Breast epithelium (tissue), 3 donors: ENCODE measurements around the gene CHD6.

Experiments used
- CTCF ChIP-seq, 3 donors: fragments of 450-650 bp; IDR thresholded peaks; one replicate each; pipeline ENCODE4 v1.5.1; 2016 to 2017; ENCODE audit warnings: antibody characterized with exemption in 3 of 3, mild to moderate bottlenecking in 3 of 3, moderate library complexity in 3 of 3
- POLR2A ChIP-seq: fragments of 450-650 bp; IDR thresholded peaks from one replicate; pipeline ENCODE4 v1.6.1; 2016; ENCODE audit warnings: antibody characterized with exemption, mild to moderate bottlenecking, moderate library complexity
- POLR2AphosphoS5 ChIP-seq, 3 donors: sonication (generic); formaldehyde crosslinking; IDR thresholded peaks; one replicate each; pipeline ENCODE4 v1.6.1; 2017; ENCODE audit warnings: antibody characterized with exemption in 3 of 3

- TF ChIP-seq CTCF (IDR thresholded peaks at IDR 0.05) = no peak
- TF ChIP-seq POLR2A = no peak
- no peak for TF ChIP-seq POLR2AphosphoS5 (IDR thresholded peaks at IDR 0.05)
Measured at GRCh38 chr20:41575412-41575811, 42.8 kb downstream of the CHD6 start.
